GM11168 (cell line): ENCODE results near the gene ZNF135.

Source experiments
- in situ Hi-C: fragments of 300-500 bp; cut with MboI; formaldehyde crosslinking; loops from one replicate; pipeline ENCODE4 v1.12.0; 2022; ENCODE audit warnings: low sequenced_read_pairs; ENCODE audit not compliant: unreplicated experiment

The ZNF135 gene

DNA sequence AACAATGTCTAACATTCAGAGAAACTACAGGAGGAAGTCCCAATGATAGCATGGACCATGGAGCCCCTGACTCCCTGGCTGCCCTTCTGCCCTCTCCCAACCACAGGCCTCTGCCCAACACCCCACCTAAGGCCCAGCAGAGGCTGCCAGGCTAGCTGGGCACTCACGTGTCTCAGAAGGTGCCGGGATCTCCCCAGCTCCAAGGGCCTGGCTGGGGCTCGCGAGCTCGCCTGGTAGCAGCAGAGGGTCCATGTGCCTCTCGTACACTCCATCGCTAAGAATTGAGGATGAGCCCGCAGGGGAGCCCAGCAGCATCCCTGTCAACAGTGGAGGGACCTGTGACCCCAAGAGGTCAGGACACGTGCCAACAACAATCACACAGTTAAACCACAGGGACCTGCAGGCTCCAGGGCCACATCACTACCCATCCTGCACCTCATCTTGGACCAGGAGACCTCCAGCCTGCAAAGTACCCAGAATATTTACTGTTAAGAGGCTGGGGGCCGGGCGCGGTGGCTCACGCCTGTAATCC is 29.5 kb downstream of the ZNF135 start:
- in situ Hi-C loops: no loop called here

GRCh38 chr19:58089846-58090245 is 30.8 kb downstream of the ZNF135 start:
- in situ Hi-C loops: no loop called here

DNA sequence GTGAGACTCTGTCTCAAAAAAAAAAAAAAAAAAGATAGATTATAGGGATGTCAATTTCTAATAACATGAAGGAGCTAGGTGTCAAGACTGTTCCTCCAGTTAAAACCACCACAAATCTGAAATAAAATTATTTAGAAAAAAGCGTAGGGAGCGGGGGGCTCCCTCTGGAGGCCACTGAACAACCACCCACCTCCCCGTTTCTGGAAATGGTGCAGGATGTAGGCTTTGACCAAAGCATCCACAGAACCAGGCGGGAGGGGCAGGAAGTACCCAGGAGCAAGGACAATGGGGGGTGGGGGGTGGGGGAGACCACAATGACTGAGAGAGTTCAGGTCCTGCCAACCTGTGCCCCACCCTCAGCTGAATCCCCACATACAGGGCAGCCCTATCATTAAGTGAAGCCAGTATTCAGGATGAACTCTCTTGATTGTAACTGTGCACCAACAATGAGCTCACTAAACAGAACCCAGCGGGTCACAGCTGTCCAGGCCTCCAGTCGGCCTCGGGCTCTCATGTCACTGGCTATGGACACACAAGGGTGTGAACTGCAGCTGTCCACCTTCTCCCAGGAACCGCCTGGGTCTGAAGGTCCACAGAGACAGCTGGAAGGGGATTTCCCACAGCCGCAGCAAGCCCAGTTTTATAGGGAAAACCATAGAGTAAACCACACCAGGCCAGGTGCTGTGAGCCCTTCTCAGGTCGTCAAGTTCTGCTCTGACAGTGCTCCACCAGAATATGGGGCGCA is 32.3 kb downstream of the ZNF135 start:
- in situ Hi-C loops: no loop called here

DNA sequence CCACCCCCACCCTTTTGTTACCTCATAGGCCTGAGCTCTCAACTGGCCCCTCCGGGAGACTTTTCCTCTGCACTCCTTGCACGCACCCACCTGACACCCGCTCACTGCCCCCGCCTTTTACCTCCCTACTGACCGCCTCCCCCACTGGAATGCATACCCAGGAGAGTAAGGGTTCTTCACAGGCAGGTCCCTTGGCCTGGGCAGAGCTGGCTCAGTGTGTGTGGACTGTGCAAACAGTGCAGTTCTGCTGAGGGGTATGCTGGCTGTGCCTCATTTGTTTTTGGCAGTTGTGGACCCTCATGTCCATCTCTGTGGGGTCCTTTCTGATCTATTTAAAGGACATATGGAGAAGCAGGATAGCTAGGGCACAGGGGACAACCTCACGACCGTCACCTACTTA is 34.0 kb downstream of the ZNF135 start:
- in situ Hi-C loops: no loop called here

DNA sequence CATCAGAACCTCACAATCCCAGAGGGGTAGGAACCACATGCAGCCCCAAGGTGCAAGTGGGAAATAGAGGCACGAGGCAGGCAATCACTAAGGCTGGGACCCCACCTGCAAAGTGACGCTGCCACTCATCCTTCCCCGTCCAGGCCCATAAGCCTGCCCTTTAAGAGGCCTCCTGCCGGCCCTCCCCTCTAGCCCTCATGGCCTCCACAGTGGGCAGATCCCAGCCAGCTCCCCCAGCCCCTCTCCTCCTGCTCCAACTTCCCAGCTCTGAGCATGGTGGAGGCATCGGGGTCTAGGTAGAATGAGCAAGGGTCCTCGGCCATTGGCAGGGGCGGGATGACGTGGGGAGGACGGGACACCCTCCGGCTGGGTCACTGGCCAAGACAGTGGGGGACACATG is 36.2 kb downstream of the ZNF135 start:
- in situ Hi-C loops: no loop called here

DNA sequence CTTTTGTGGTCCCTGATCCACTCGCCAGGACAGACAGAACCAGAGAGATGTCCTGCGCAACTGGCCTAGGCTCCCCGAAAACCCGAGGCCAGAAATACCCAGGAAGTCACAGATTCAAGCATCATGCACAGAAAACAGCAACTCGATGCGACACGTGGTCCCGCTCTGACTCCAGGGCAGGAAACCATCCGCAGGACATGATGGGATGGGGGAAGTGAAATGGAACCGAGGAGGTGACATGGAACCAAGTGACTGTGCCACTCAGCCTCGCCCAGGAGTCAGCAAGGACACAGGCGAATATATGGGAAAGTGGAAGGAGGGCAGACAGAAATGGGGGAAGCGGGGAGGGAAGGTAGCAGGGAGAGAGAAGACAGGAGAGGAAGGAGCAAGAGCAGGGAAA is 37.8 kb downstream of the ZNF135 start:
- in situ Hi-C loops: no loop called here

DNA sequence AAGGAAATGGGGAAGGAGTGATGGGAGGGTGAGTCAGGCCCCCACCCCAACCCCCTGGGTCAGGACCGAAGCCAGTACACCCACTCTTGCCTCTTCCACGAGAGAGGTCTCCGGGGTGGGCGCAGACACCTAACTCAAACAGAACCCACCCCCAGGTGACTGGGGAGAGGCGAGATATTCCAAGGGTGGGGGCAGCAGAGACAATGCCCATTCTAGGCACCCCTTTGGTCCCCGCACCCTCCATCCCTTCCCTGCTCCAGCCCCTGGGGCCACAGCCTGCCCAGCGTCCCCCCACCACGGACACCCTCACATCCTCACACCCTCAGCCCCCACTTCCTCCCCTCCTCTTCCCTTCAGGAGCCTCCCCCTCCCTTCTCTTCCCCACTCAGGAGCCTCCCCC is 38.3 kb downstream of the ZNF135 start:
- in situ Hi-C loops: no loop called here

DNA sequence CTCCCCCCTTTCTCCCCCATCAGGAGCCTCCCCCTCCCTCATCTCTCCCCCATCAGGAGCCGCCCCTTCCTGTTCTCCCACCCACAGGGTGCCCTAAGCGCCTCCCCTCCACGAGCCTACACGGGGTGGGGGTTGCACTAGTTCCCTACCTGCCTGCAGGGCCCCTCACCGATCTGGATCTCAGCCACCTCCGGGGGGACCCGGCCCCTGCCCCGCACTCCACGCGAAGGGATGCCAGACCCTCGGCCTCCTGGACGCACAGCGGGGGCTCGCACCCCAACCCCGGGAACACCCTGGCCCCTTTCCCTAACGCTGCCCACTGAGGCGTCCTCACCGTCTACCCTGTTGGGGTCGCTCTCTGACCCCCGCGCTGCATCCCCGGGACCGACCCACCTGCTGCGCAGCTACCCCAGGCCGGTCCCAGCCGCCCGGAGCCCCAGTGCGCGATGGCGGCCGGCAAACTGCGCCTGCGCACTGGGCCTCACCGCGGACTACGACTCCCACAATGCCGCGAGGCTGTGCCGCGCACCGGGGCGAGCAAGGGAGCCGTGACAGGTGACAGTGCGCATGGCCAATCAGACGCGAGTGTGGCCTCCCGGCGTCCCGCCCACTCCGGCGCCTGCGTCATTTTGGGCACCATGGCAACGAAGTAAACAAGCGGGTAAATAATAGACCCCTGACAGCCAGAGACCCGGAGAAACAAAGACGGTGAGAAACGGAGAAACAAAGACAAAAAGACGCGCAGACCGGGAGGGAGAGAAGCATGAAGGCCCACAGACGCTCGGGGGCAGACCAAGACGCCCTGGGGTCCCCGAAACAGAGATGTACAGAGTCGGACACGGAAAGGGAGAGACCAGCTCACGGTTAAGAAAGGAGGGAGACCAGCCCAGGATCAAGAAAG is 38.9 kb downstream of the ZNF135 start, which contains the start of gene ZSCAN18:
Gene ZSCAN18 (minus strand): TSS at position 451 of the 901 bp plus-strand sequence. CDS start 7,964 bp downstream, outside the sequence.
- in situ Hi-C loops: no loop called here

- in situ Hi-C loops: no loop called here
These were observed 39.6 kb downstream of the ZNF135 start for GRCh38 chr19:58098682-58098998.

DNA sequence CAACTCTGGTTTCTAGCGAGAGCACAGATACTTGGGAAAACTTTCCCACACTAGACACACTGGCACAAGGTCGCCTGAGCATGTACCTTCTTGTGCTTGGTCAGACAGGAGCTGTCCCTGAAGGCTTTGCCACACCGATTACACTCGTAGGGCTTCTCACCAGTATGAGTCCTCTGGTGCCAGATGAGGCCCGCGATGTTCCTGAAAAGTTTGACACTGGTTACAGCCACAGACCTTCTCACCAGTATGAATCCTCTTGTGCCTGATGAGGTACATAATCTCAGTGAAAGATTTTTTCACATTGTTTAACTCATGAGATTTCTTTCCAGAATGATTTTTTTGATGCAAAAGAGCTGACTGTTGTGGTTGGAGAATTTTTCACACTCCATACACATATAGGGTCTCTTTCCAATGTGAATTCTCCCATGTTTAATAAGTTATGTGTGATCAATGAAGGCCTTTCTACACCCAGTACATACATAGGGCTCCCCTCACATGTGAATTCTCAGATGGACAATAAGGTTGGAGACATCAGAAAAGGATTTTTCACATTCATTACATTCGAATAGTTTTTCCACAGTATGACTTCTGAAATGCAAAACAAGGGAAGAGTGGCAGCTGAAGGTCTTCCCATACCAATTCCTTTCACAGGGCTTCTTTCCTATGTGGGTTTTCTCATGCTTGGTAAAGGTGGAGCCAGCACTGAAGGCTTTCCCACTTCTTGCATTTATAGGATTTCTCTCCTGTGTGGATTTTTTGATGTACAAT is 48.9 kb downstream of the ZNF135 start:
- in situ Hi-C loops: no loop called here

DNA sequence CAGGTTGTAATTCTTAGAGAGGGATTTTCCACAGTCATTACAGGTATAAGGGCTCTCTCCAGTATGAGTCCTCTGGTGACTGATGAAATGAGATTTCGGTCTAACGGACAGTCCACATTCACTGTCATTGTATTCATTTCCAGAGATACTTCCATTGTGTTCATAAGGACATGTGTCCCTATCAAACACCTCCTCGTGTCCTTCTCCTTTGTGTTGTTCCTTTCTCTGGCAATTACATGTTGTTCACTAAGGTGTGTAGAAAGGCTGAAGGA is 49.4 kb downstream of the ZNF135 start:
- in situ Hi-C loops: no loop called here

- in situ Hi-C loops: no loop called here
These were observed 58.9 kb downstream of the ZNF135 start for GRCh38 chr19:58117841-58118575.

- in situ Hi-C loops: no loop called here
These were observed 60.1 kb downstream of the ZNF135 start for GRCh38 chr19:58118979-58119733.
